T-helper 1 cell treated with Interleukin-12 subunit alpha and Interleukin-12 subunit beta and Interleukin-4 antibody, amounts not matched to agents 30 ng/mL and 1 ng/mL, for 36 hours (primary cell): ENCODE data around the gene TMOD2. TPM values are rescaled to one million over a fixed set of nuclear protein-coding genes. Genes with fewer than 3 reads are reported as not detected.

Experiments used
- intact Hi-C: fragments of 100-400 bp; cut with micrococcal nuclease; formaldehyde crosslinking; loops from one replicate; pipeline ENCODE4 v1.15.1; 2024
- total RNA-seq: library from RNA; stranded (reverse); gene quantifications from 2 replicates; pipeline ENCODE4 v1.2.3, GENCODE V29; 2022

Gene TMOD2
- total RNA-seq, 1 donor from 2014 or later = 10.6 TPM

GRCh38 chr15:51735228-51736010 lies 16.0 kb upstream of the TMOD2 start:
- intact Hi-C loops = loop anchor here (1.0 to 10.0 kb wide), 9 partner anchors 16 to 1471 kb away; partner anchors contain the start of genes AP4E1, ARPP19, HDC and LEO1

GRCh38 chr15:51736069-51736468 lies 15.3 kb upstream of the TMOD2 start:
- intact Hi-C loops = loop anchor here (1.0 to 10.0 kb wide), 7 partner anchors 15 to 1471 kb away; partner anchors contain the start of genes AP4E1, ARPP19, HDC and LEO1

- intact Hi-C loops = loop anchor here (1.0 to 10.0 kb wide), 8 partner anchors 14 to 1472 kb away; partner anchors contain the start of genes AP4E1, ARPP19, HDC and LEO1
Measured at GRCh38 chr15:51736751-51737521, 14.5 kb upstream of the TMOD2 start.

- intact Hi-C loops = loop anchor here (1.0 to 10.0 kb wide), 6 partner anchors 235 to 1473 kb away; partner anchors contain the start of genes AP4E1, ARPP19, HDC and LEO1
Measured at GRCh38 chr15:51737522-51738305, 13.7 kb upstream of the TMOD2 start, which contains the start of gene LYSMD2. LYSMD2 (minus strand) TSS chr15:51737655; CDS start chr15:51737622, 33 bp downstream.

GRCh38 chr15:51738553-51738952 lies 12.8 kb upstream of the TMOD2 start:
- intact Hi-C loops = loop anchor here (5.0 to 10.0 kb wide), 4 partner anchors 234 to 1474 kb away; partner anchors contain the start of genes AP4E1, ARPP19, HDC and LEO1

GRCh38 chr15:51739061-51739712 lies 12.2 kb upstream of the TMOD2 start:
- intact Hi-C loops = loop anchor here (5.0 to 10.0 kb wide), 4 partner anchors 233 to 1474 kb away; partner anchors contain the start of genes AP4E1, ARPP19, HDC and LEO1

GRCh38 chr15:51749307-51749706 lies 2.1 kb upstream of the TMOD2 start:
- intact Hi-C loops = no loop called here

- intact Hi-C loops = loop anchor here (5.0 kb wide), 1 partner anchor 77 kb away; the partner anchor contains the start of gene TMOD3
Measured at GRCh38 chr15:51750186-51750585, 1.2 kb upstream of the TMOD2 start.

- intact Hi-C loops = loop anchor here (1.0 to 5.0 kb wide), 3 partner anchors 16 to 75 kb away; partner anchors contain the start of gene TMOD3
Measured at GRCh38 chr15:51751697-51752683, 593 bp downstream of the TMOD2 start.

GRCh38 chr15:51752888-51753287 lies 1.5 kb downstream of the TMOD2 start:
- intact Hi-C loops = loop anchor here (5.0 kb wide), 1 partner anchor 74 kb away; the partner anchor contains the start of gene TMOD3

GRCh38 chr15:51754267-51754666 lies 2.9 kb downstream of the TMOD2 start:
- intact Hi-C loops = loop anchor here (5.0 kb wide), 1 partner anchor 73 kb away; the partner anchor contains the start of gene TMOD3

GRCh38 chr15:51755790-51756189 lies 4.4 kb downstream of the TMOD2 start:
- intact Hi-C loops = no loop called here

- intact Hi-C loops = no loop called here
Measured at GRCh38 chr15:51756482-51756881, 5.1 kb downstream of the TMOD2 start.

GRCh38 chr15:51757450-51757849 lies 6.1 kb downstream of the TMOD2 start:
- intact Hi-C loops = no loop called here

GRCh38 chr15:51758645-51759044 lies 7.2 kb downstream of the TMOD2 start:
- intact Hi-C loops = no loop called here

GRCh38 chr15:51759557-51760070 lies 8.2 kb downstream of the TMOD2 start:
- intact Hi-C loops = no loop called here

GRCh38 chr15:51760805-51761204 lies 9.4 kb downstream of the TMOD2 start:
- intact Hi-C loops = no loop called here

GRCh38 chr15:51765751-51766150 lies 14.4 kb downstream of the TMOD2 start:
- intact Hi-C loops = no loop called here

GRCh38 chr15:51766341-51766740 lies 14.9 kb downstream of the TMOD2 start:
- intact Hi-C loops = no loop called here
